Coronary artery (tissue), 2 donors: ENCODE results near the gene EAF1.
"Not testable (repeated sequence)": the region's sequence is repeated elsewhere in the genome, so short reads cannot be mapped to it uniquely, and the experiment has no call there.

Experiments used
- DNase-seq: peaks from one replicate; pipeline ENCODE4 v3.0.0-alpha.2; 2017; ENCODE audit warnings: low spot score
- H3K27ac ChIP-seq, 2 donors: fragments of 200-600 bp; sonication (generic); one replicate each; pipeline ENCODE4 v1.5.1; 2016 to 2019
- H3K4me3 ChIP-seq: fragments of 200-600 bp; sonication (generic); 2 replicates; pipeline ENCODE4 v1.5.1; 2016; ENCODE audit warnings: mild to moderate bottlenecking, moderate library complexity
- TF ChIP-seq, protein P1 (sequence below): fragments of 200-600 bp; sonication (generic); IDR thresholded peaks from one replicate; pipeline ENCODE4 v1.5.1; 2019; ENCODE audit warnings: antibody characterized with exemption

EAF1 gene

DNA sequence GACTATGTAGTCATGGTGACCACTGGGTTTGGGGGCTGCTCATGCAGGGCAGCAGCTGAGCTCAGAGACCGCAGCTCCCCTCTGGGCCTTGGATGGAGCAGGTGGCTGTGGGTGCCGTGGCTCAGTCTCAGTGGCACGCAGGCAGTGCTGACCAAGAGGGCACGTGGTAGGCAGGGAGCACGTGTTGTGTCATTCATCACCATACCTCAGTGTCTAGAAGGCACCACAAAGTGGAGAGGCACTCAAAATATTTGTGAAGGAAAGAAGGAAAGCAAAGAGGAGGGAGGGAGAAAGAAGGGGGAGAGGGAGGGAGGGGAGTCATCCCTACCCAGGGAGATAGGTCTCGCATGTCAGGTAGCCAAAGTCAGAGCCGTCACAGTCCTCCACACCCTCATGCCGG lies 26.1 kb downstream of the EAF1 start:
- TF ChIP-seq, protein P1, sequence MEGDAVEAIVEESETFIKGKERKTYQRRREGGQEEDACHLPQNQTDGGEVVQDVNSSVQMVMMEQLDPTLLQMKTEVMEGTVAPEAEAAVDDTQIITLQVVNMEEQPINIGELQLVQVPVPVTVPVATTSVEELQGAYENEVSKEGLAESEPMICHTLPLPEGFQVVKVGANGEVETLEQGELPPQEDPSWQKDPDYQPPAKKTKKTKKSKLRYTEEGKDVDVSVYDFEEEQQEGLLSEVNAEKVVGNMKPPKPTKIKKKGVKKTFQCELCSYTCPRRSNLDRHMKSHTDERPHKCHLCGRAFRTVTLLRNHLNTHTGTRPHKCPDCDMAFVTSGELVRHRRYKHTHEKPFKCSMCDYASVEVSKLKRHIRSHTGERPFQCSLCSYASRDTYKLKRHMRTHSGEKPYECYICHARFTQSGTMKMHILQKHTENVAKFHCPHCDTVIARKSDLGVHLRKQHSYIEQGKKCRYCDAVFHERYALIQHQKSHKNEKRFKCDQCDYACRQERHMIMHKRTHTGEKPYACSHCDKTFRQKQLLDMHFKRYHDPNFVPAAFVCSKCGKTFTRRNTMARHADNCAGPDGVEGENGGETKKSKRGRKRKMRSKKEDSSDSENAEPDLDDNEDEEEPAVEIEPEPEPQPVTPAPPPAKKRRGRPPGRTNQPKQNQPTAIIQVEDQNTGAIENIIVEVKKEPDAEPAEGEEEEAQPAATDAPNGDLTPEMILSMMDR, result no peak

DNA sequence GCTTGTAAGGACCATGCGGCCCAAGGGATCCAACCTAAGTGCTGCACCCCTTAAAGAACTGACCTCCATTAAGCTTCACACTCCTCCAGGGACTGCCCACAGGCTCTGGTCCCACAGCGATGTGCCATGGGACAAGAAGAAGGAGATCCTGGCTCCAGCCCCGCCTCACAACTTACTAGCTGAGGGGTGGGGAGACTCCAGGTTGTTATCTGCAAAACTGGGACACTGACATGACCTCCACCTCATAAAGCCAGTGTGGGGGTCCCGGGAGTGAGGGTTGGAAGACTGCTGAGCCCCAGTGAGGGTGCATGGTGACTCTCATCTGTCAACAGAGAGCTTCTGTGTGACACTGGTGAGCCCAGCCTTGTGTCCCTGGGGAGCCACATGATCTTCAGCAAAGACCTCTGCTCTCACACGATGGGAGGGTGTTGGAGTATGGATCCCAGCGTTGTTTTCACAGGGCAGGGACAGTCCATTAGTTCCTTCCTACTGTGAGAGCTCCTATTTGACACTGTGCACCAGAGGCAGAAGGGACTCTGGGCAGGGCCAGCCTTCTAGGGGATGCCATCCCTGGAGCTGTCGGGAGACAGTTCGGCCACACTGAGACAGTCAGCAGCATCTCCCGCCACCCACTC lies 26.7 kb downstream of the EAF1 start:
- Histone ChIP-seq H3K27ac (no peak overlapping the region), H3K4me3 (no peak overlapping the region)
- DNase-seq, result no peak
- TF ChIP-seq, protein P1, result no peak

More for the DNA sequence above, 26.1 kb downstream of the EAF1 start:
- no peak for DNase-seq
- H3K4me3 ChIP-seq, result no peak overlapping the region
- no peak overlapping the region for H3K27ac ChIP-seq

DNA sequence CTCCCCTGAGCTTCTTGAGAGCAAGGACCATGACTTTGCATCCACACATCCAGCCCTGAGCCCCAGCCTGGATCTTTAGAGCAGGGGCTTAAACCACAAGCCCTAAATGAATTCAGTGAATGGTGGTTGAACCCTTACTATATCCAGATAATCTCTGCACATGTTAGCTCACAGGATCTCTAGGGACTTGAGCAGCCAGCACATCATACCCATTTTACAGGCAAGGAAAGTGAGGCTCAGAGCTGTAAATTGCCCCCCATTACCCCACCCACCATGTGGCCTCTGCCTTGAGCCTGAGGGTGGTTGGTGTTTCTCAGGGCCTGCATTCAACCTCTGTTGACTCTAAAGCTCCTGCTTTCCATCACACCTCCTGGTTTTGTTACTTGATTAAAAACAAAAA lies 27.6 kb downstream of the EAF1 start:
- no peak overlapping the region for H3K4me3 ChIP-seq
- TF ChIP-seq, protein P1, result no peak
- no peak overlapping the region for H3K27ac ChIP-seq
- no peak for DNase-seq

DNA sequence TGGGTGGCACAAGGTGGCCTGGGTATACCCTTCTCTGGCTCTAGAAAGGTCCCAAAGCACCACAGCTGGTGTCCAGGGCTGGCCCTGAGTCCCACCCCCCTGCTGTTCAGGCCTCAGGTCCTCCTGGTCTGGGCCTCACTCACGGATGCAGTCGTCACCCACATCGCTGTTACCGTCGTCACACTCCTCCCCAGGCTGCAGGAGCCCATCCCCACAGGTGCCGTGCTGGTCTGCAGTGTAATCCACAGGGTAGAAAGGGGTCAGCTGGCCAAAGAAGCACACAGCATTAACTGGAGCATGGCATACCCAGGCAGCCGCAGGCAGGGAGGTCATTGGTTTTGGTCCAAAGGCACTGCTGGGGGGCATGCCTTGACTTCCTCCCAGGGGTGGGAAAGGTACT lies 28.4 kb downstream of the EAF1 start:
- Histone ChIP-seq H3K27ac (no peak overlapping the region), H3K4me3 (no peak overlapping the region)
- TF ChIP-seq, protein P1, result no peak
- DNase-seq, result no peak

DNA sequence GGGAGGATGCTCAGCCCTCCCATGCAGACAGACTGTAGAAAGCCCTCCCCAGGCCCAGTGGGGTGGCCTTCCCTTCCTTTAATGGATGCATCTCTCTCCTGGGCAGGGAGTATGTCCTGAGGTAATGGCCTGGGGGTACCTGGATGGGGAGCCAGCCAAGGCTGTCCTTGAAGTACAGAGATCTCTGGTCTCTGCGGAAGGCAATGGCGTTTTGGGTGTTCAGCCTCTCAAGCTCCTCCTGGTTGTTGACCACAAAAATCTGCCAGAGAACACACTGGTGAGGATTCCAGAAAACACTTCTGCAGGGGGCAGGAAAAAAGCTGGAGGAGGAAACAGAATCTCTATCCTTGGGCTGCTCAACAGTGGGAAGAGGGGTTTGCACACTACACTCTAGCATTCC lies 28.9 kb downstream of the EAF1 start:
- TF ChIP-seq, protein P1, result no peak
- DNase-seq, result no peak
- no peak overlapping the region for H3K4me3 ChIP-seq
- no peak overlapping the region for H3K27ac ChIP-seq

DNA sequence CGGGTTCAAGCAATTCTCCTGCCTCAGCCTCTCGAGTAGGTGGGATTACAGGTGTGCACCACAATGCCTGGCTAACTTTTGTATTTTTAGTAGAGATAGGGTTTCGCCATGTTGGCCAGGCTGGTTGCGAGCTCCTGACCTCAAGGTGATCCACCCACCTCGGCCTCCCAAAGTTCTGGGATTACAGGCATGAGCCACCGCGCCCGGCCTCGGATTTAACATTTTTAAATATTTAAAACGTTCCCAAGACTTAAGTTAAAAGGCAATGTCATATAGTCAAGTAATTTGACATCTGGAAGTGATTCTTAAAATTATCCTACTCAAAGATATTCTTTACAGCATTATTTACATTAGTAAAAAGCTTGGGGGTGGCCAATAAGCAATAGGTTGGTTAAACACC lies 29.5 kb downstream of the EAF1 start:
- DNase-seq, H3K4me3 ChIP-seq, H3K27ac ChIP-seq: not testable (repeated sequence)

DNA sequence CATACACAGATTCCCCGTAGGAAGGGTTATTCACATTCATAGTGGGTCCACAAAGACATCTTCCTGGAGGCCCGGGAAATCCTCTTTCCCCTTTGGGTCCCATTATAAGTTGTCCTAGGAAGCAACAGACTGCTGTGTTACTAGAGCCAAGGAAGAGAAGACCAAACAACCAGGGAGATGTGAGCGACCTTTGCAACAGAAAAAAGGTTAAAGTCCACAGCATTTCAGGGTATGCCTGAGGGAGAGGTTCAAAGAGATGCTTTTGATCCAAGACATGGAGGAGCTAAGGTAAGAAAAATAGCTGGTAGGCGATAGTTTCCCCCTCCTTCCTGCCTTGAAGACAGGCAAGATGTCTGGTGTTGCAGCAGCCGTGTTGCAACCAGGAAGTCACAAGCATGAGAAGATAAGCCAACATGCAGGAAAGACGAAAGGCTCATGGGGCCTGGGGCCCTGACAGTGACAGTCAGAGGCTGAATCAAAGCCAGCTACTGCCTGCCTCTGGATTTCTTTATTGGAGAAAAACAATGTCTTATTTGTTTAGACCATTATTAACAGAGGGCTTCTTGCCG lies 30.9 kb downstream of the EAF1 start:
- H3K27ac ChIP-seq, result no peak overlapping the region
- H3K4me3 ChIP-seq, result no peak overlapping the region
- TF ChIP-seq, protein P1, result no peak
- no peak for DNase-seq
